NCI-H146 treated with DMSO at 0.1 percent for 48 hours (cell line): ENCODE data around the gene ROBO2.

Source experiments
- DNase-seq: peaks from one replicate; lab custom pipeline; 2025; ENCODE audit not compliant: unreplicated experiment; lab: John Stamatoyannopoulos, UW

ROBO2 gene

GRCh38 chr3:77052733-77053670 is 13.1 kb downstream of the ROBO2 start:
- DNase-seq, result no peak

DNA sequence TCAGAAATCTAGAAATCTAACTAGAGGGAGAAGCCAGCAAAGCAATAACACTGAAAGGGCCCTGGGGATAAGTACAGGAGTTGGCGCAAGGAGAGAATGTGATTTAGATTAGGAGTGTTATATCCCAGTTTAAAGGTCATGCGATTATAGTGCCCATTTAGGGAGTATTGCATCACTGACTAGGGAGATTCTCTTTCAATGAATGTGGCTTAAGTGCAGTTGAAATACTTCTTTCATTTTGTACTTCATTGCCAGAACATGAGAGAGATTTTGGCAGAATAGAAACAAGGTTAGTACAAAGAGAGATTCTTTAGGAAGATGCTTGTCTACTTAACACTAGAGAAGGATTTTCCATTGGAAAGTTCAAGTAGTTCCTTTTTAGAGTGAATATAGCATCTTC is 13.9 kb downstream of the ROBO2 start:
- DNase-seq, result no peak

- DNase-seq, result no peak
Measured at GRCh38 chr3:77055841-77056341, 16.0 kb downstream of the ROBO2 start.

GRCh38 chr3:77059354-77059753 is 19.5 kb downstream of the ROBO2 start:
- no peak for DNase-seq

DNA sequence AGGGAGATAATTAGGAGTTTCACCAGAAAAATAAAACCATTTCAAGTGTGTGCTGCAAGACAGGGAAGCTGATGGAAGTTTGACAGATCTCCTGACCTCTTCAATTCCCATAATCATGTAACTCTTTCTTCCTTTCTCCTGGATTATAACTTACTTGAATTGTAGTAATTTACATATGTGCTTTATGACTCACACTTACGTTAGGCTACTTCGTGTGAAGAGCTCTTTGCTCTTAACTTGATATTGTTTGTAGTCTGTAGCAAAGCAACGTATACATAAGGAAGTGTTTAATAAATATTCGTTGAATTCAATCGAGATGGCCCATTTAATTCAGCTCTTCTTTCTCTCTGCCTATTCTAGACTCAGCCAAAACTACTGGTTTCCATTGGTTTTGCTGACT is 23.5 kb downstream of the ROBO2 start:
- no peak for DNase-seq

GRCh38 chr3:77065750-77066149 is 25.9 kb downstream of the ROBO2 start:
- no peak for DNase-seq

DNA sequence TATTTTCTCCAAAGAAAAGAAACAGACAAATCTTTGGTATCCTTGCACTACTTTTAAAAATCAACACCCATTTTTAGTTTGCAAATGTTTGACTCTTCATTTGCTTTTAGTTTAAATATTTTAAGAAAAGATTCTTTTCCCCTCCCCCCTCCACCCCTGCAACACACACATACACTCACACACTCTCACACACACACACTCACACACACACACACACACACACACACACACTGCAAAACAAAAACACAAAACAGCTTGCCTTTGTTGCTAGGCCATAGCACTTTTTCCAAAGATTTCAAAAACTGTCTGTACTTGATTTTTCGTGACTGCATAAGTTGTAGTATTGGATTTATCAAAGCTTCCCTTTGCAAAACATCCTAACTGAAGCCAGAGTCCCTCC is 26.9 kb downstream of the ROBO2 start:
- DNase-seq, result no peak

- no peak for DNase-seq
Measured at GRCh38 chr3:77068808-77069207, 28.9 kb downstream of the ROBO2 start.

DNA sequence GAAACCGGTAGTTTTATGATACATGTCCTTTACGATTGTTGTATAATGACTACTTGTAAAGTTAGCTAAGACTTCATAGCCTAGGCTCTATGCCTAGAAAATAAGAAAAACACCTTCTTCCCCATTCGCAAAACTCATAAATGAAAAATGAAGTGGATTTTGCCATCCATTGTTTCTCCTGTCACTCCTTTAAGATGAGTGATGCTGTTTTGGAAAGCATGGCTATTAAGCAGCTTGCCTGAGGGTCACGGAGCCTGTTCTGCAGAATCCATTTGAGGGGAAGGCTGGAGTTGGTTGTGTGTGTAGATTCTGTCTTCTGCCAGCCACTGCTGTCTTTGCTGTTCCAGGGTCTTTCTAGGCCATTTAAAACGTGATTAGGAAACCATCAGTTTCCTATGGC is 31.5 kb downstream of the ROBO2 start:
- DNase-seq, result no peak

DNA sequence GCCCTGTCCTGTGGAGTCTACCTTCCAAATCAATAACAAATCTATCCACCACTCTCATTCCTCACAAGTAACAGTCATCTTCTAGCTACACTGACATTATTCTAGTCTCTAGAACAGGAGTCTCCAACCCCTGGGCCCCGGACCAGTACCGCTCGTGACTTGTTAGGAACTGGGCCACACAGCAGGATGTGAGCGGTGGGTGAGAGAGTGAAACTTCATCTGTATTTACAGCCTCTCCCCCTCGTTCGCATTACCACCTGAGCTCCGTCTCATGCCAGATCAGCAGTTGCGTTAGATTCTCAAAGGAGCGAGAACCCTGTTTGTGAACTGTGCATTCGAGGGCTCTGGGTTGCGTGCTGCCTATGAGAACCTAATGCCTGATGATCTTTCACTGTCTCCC is 31.9 kb downstream of the ROBO2 start:
- no peak for DNase-seq

GRCh38 chr3:77072232-77072631 is 32.3 kb downstream of the ROBO2 start:
- DNase-seq, result no peak

DNA sequence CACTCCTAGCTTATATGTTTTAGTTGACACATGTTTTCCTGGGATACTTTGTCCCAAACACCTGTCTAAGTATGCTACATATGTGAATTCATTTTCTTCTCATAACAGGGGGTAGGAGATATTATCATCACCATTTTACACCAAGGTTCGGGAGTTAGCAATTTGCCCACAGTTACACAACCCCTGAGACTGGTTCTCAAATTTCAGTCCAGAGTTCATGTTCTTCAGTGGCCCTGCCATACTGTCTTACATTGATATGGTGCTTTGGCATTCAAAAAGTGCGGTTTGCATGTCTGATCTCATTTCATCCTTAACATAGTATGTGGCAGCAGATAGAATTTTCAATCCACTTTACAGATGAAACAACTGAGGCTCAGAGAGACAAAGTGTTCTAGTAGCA is 38.4 kb downstream of the ROBO2 start:
- no peak for DNase-seq

- DNase-seq, result peak; percentile 50
Measured at GRCh38 chr3:77079988-77080610, 40.2 kb downstream of the ROBO2 start.

GRCh38 chr3:77081240-77081661 is 41.4 kb downstream of the ROBO2 start:
- peak; percentile 30 for DNase-seq

DNA sequence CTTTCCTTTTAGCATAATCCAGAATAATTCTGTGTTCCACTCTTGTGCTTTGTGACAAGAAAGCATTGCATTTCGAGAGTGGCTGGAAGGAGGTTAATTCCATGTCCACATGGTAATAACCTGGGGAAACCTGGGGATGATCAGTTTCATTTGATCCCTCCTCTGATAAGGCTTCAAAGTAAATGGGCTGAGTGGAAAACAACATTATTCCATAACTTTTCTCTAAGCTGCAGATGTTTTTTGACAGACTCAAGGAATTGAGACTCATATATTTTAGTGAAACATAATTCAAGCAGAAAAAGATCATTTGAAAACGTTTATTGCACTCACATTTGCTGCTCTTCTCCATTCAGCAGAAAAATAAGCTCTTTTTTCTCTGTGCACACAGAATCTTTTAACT is 44.6 kb downstream of the ROBO2 start:
- no peak for DNase-seq

DNA sequence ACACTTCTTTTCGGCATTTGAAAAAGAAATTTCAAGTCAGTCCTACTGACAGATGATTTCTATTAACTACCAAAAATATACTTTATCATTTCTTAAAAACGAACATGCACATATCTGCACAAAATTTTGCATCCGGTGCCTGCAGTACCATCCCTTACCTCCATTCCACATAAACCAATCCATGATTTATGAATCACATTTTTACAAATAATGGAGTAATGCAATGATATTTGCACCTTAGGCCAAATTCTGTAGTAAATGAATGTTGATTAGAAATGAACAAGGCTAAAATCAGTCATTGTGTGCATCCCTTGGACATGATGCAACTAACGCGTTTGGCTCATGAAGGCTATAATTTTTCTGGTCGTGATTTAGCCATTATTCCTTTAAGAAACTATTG is 46.5 kb downstream of the ROBO2 start:
- DNase-seq, result no peak

DNA sequence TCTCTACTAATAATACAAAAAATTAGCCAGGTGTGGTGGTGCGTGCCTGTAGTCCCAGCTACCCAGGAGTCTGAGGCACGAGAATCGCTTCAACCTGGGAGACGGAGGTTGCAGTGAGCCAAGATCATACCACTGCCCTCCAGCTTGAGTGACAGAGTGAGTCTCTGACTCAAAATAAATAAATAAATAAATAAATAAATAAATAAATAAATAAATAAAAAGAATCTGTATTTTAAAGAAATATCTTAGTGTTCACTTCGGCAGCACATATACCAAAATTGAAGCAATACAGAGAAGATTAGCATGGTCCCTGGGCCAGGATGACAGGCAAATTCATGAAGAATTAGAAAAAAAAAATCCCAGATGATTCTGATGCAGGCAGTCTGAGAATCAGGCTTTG is 51.9 kb downstream of the ROBO2 start:
- DNase-seq, result no peak

- DNase-seq, result no peak
Measured at GRCh38 chr3:77093101-77093500, 53.2 kb downstream of the ROBO2 start.

- DNase-seq, result no peak
Measured at GRCh38 chr3:77096145-77096544, 56.2 kb downstream of the ROBO2 start.

GRCh38 chr3:77096966-77097890 is 57.3 kb downstream of the ROBO2 start:
- DNase-seq, result no peak
